Stimulated activated naive CD4-positive, alpha-beta T cell treated with Interleukin-2 at 50 U/mL for 16 hours (primary cell): ENCODE measurements around the gene TMEM236.

Experiments
- DNase-seq: peaks from one replicate; lab custom pipeline; 2025; lab: John Stamatoyannopoulos, UW

The TMEM236 gene

GRCh38 chr10:17820943-17821342 is 68.9 kb downstream of the TMEM236 start:
- DNase-seq, result no peak

GRCh38 chr10:17821893-17822292 is 69.9 kb downstream of the TMEM236 start:
- DNase-seq, result no peak

GRCh38 chr10:17831341-17831740 is 79.3 kb downstream of the TMEM236 start:
- no peak for DNase-seq

GRCh38 chr10:17831896-17832295 is 79.9 kb downstream of the TMEM236 start:
- DNase-seq, result no peak

- DNase-seq, result no peak
Observed at GRCh38 chr10:17833656-17834055, 81.7 kb downstream of the TMEM236 start.

GRCh38 chr10:17835688-17836087 is 83.7 kb downstream of the TMEM236 start:
- DNase-seq, result no peak

GRCh38 chr10:17836942-17837341 is 84.9 kb downstream of the TMEM236 start:
- DNase-seq, result no peak

GRCh38 chr10:17838080-17838648 is 86.2 kb downstream of the TMEM236 start:
- DNase-seq, result no peak

- DNase-seq, result no peak
Observed at GRCh38 chr10:17841050-17841449, 89.0 kb downstream of the TMEM236 start.

- no peak for DNase-seq
Observed at GRCh38 chr10:17842641-17843040, 90.6 kb downstream of the TMEM236 start.

GRCh38 chr10:17847585-17848296 is 95.7 kb downstream of the TMEM236 start:
- DNase-seq, result no peak

GRCh38 chr10:17848646-17849045 is 96.6 kb downstream of the TMEM236 start:
- no peak for DNase-seq
